ENCODE data around the gene SWT1. TPM values are rescaled to one million over a fixed set of nuclear protein-coding genes. Genes with fewer than 3 reads are reported as not detected.

Gene SWT1
- total RNA-seq, 6 experiments from 2014 or later, result 2.0 to 3.9 (median 2.4) TPM

- Histone ChIP-seq H3K27me3 (no peaks in the 10 kb centered on the region), H3K9me3 (no peaks in the 10 kb centered on the region), H3K4me1 (peaks cover 0 to 6% (median 0%) of the 10 kb centered on the region in 4 donors), H3K27ac (no peak overlapping the region), H3K4me3 (no peak overlapping the region), H3K36me3 (no peaks in the 10 kb centered on the region)
- ATAC-seq, result no peak
- TF ChIP-seq POLR2A (IDR thresholded peaks at IDR 0.05) (no peak), CTCF (IDR thresholded peaks at IDR 0.05) (no peak)
- no peak for DNase-seq
- 77% methylated on average over 2 of the region's 2 CpGs for WGBS (ENCODE audit: insufficient coverage, low coverage, low lambda C conversion rate, missing lambda C conversion rate)
- intact Hi-C loops (cut with DNase I), result no loop called here
Measured at GRCh38 chr1:185322636-185323035, 165.7 kb downstream of the SWT1 start.

GRCh38 chr1:185324118-185324517 is 167.2 kb downstream of the SWT1 start:
- ATAC-seq (no peak), DNase-seq (no peak)
- Histone ChIP-seq H3K4me1 (no peaks in the 10 kb centered on the region), H3K4me3 (no peak overlapping the region), H3K27me3 (no peaks in the 10 kb centered on the region), H3K36me3 (no peaks in the 10 kb centered on the region), H3K9me3 (no peaks in the 10 kb centered on the region), H3K27ac (no peak overlapping the region)
- no peak for TF ChIP-seq CTCF (IDR thresholded peaks at IDR 0.05)
- no peak for TF ChIP-seq POLR2A (IDR thresholded peaks at IDR 0.05)
- no CpG with 5 or more reads among the region's 3 CpGs for WGBS (ENCODE audit: insufficient coverage, low coverage, low lambda C conversion rate, missing lambda C conversion rate)
- intact Hi-C loops (cut with DNase I), result no loop called here

GRCh38 chr1:185325413-185325812 is 168.4 kb downstream of the SWT1 start:
- DNase-seq, result no peak
- Histone ChIP-seq H3K4me3 (no peak overlapping the region), H3K27ac (no peak overlapping the region), H3K36me3 (no peaks in the 10 kb centered on the region), H3K9me3 (no peaks in the 10 kb centered on the region), H3K27me3 (no peaks in the 10 kb centered on the region), H3K4me1 (no peaks in the 10 kb centered on the region)
- WGBS (ENCODE audit: insufficient coverage, low coverage, low lambda C conversion rate, missing lambda C conversion rate), result 76% methylated on average over 4 of the region's 4 CpGs
- no peak for ATAC-seq
- TF ChIP-seq CTCF (IDR thresholded peaks at IDR 0.05), result no peak
- no peak for TF ChIP-seq POLR2A (IDR thresholded peaks at IDR 0.05)
- intact Hi-C loops (cut with DNase I), result no loop called here

DNA sequence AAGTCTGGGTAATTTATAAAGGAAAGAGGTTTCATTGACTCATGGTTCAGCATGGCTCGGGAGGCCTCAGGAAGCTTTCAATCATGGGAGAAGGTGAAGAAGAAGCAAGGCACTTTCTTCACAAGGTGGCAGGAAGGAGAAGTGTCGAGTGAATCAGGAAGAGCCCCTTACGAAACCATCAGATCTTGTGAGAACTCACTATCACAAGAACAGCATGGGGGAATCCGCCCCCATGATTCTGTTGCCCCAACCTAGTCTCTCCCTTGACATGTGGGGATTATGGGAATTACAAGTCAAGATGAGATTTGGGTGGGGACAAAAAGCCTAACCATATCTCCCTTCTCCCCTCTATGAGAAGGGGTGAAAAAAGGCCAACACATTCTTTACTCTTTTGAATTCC is 171.3 kb downstream of the SWT1 start:
- 76% methylated on average over 4 of the region's 4 CpGs for WGBS (ENCODE audit: insufficient coverage, low coverage, low lambda C conversion rate, missing lambda C conversion rate)
- no peak for DNase-seq

More for the DNA sequence above, 171.3 kb downstream of the SWT1 start:
- TF ChIP-seq CTCF (IDR thresholded peaks at IDR 0.05), result no peak
- no peak for TF ChIP-seq POLR2A (IDR thresholded peaks at IDR 0.05)
- Histone ChIP-seq H3K9me3 (no peaks in the 10 kb centered on the region), H3K4me1 (no peaks in the 10 kb centered on the region), H3K4me3 (no peak overlapping the region), H3K27me3 (no peaks in the 10 kb centered on the region), H3K36me3 (no peaks in the 10 kb centered on the region), H3K27ac (no peak overlapping the region)
- no peak for ATAC-seq
- intact Hi-C loops (cut with DNase I), result no loop called here
